ENCODE results near the gene SAMD3.
A peak's percentile ranks its signal among the peaks of the same experiment; 100 is the strongest.
"Not testable (repeated sequence)": the region's sequence is repeated elsewhere in the genome, so short reads cannot be mapped to it uniquely, and the experiment has no call there.

SAMD3 gene

GRCh38 chr6:130194434-130194833 is 28.3 kb downstream of the SAMD3 start:
- not testable (repeated sequence) for H3K36me3 ChIP-seq (ENCODE audit: insufficient read depth, low read length); H3K27ac ChIP-seq (ENCODE audit: low read depth, low read length); H3K4me3 ChIP-seq (ENCODE audit: low read depth, low read length); H3K27me3 ChIP-seq (ENCODE audit: insufficient read depth, low read length); H3K4me1 ChIP-seq (ENCODE audit: control insufficient read depth, insufficient read depth, low read length, unreplicated experiment); H3K79me2 ChIP-seq (ENCODE audit: control insufficient read depth, insufficient read depth, low read length, unreplicated experiment); H2AFZ ChIP-seq (ENCODE audit: low read length, unreplicated experiment)

DNA sequence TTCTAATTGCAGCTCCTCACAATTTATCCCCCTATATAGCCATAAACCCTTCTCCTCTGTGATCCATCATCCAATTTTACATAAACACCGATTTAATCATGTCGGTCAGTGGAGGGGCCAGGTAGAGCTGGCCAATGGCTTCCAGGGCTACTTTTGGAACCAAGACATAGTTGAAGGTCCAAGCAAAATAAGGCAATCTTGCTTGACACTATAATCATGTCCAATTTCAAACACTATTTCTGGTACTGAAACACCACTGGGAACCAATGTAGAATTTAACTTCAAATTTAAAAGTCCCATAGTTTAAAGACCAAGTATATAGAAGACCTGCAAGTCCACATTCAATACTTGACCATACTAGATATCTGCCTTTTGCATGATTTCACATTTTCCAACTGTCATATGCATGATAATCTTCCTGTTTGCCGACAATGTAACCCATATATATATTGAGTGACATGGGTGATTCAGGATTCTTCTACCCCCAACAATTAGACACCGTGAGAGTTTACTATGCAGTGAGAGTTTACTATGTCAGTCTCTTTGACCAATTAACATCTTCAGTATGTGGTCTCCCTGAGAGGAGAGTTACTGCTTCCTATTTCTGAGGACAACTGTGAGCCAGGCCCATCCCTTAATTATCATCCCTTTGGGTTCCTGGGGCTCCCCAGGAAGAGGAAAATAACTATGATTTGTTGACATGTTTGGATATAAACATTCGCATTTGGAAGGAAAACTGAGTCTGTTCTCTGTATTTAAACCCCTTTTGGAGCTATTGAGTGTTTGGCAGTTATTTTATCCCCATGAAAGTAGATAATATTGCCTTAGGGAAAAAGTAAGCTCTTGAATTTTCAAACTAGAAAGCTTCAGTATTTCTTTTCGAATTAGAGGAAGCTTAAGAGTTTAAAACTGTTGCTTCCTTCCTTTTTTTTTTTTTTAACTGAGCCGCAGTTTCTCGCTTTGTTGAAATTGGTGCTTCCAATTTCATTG is 31.8 kb downstream of the SAMD3 start:
- no peak overlapping the region for H2AFZ ChIP-seq (ENCODE audit: low read length, unreplicated experiment)
- no peaks in the 10 kb centered on the region for H3K36me3 ChIP-seq (ENCODE audit: insufficient read depth, low read length)
- no peaks in the 10 kb centered on the region for H3K27me3 ChIP-seq (ENCODE audit: insufficient read depth, low read length)
- H3K4me3 ChIP-seq (ENCODE audit: low read depth, low read length) = no peak overlapping the region
- H3K27ac ChIP-seq (ENCODE audit: low read depth, low read length) = no peak overlapping the region
- H3K79me2 ChIP-seq (ENCODE audit: control insufficient read depth, insufficient read depth, low read length, unreplicated experiment) = no peaks in the 10 kb centered on the region
- H3K4me1 ChIP-seq (ENCODE audit: control insufficient read depth, insufficient read depth, low read length, unreplicated experiment) = no peaks in the 10 kb centered on the region

GRCh38 chr6:130189531-130190397 is 33.0 kb downstream of the SAMD3 start:
- Histone ChIP-seq H3K4me1 (ENCODE audit: control insufficient read depth, insufficient read depth, low read length, unreplicated experiment) (no peaks in the 10 kb centered on the region), H3K36me3 (ENCODE audit: insufficient read depth, low read length) (no peaks in the 10 kb centered on the region), H3K4me3 (ENCODE audit: low read depth, low read length) (no peak overlapping the region), H2AFZ (ENCODE audit: low read length, unreplicated experiment) (no peak overlapping the region), H3K27ac (ENCODE audit: low read depth, low read length) (no peak overlapping the region), H3K79me2 (ENCODE audit: control insufficient read depth, insufficient read depth, low read length, unreplicated experiment) (no peaks in the 10 kb centered on the region), H3K27me3 (ENCODE audit: insufficient read depth, low read length) (no peaks in the 10 kb centered on the region)

DNA sequence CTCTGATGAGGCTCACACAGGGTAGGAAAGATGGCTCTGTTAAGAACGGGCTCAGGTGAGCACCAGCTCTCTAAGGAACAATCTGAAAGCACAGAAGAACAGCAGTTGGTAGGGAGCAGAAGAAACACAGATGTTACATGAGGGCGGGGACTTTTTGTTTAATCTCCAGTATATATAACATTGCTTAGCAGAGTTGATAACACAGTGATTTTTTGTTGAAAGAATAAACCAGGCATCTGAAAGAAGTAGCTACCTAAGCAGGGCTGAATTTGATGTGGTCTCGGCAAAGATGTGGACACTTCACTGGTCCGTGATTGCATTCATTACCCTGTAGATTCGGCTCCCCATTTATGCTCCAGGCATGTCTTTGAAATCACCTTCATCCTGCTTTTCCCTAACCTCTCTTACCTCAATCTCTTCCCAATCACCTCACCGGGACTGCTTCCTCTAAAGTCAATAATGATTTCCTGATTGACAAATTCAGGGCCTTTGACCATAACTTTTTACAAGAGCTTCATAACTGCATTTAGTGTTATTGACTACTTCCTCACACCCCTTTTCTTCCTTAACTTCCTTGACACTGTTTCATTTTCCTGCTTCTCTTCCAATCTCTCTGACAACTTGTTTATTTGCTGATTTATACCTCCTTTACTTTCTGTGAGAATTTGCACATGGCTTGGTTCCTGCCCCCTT is 34.4 kb downstream of the SAMD3 start:
- no peak overlapping the region for H3K27ac ChIP-seq (ENCODE audit: low read depth, low read length)
- no peak overlapping the region for H3K4me3 ChIP-seq (ENCODE audit: low read depth, low read length)
- H3K79me2 ChIP-seq (ENCODE audit: control insufficient read depth, insufficient read depth, low read length, unreplicated experiment) = no peaks in the 10 kb centered on the region
- H3K4me1 ChIP-seq (ENCODE audit: control insufficient read depth, insufficient read depth, low read length, unreplicated experiment) = no peaks in the 10 kb centered on the region
- no peaks in the 10 kb centered on the region for H3K27me3 ChIP-seq (ENCODE audit: insufficient read depth, low read length)
- no peak overlapping the region for H2AFZ ChIP-seq (ENCODE audit: low read length, unreplicated experiment)
- no peaks in the 10 kb centered on the region for H3K36me3 ChIP-seq (ENCODE audit: insufficient read depth, low read length)

DNA sequence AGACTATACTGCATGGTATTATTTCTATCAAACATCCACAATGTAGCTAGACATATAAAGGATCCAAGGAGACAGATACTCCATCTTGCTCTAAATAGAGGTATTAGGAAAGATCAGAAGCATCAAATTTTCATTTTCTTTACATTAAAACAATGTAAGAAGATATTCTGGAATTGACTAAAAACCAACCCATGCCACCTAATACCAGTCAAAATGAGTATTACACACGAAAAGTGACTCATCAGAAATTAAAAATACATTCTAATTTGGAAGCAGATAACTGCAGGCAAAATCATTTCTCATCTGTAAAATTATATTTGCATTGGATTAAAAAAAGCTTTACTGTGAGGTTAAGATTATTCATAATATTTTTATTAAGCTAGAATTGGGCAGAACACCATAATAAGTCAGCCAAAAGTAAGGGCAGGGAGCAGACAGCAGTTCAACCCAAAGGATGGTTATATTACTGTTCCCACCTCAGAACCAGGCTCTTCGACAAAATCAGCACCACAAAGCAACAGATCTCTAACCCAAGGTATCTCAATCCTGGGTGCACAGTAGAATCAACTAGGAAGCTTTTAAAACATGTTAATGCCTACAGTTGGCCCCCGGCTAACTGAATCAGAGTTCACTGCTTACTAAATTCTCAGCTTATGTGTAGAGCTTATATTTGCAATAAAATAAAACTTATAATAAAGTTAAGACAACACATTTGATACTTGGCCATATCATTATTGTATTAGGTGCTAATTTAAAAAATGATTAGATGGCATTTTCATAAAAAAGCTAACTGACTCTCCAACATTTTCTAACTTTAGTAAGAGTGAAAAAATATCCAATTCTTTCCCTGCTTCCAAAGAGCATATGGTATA is 35.2 kb downstream of the SAMD3 start:
- no peaks in the 10 kb centered on the region for H3K27me3 ChIP-seq (ENCODE audit: insufficient read depth, low read length)
- no peak overlapping the region for H3K4me3 ChIP-seq (ENCODE audit: low read depth, low read length)
- H3K4me1 ChIP-seq (ENCODE audit: control insufficient read depth, insufficient read depth, low read length, unreplicated experiment) = no peaks in the 10 kb centered on the region
- no peak overlapping the region for H3K27ac ChIP-seq (ENCODE audit: low read depth, low read length)
- H2AFZ ChIP-seq (ENCODE audit: low read length, unreplicated experiment) = no peak overlapping the region
- H3K36me3 ChIP-seq (ENCODE audit: insufficient read depth, low read length) = no peaks in the 10 kb centered on the region
- H3K79me2 ChIP-seq (ENCODE audit: control insufficient read depth, insufficient read depth, low read length, unreplicated experiment) = no peaks in the 10 kb centered on the region

DNA sequence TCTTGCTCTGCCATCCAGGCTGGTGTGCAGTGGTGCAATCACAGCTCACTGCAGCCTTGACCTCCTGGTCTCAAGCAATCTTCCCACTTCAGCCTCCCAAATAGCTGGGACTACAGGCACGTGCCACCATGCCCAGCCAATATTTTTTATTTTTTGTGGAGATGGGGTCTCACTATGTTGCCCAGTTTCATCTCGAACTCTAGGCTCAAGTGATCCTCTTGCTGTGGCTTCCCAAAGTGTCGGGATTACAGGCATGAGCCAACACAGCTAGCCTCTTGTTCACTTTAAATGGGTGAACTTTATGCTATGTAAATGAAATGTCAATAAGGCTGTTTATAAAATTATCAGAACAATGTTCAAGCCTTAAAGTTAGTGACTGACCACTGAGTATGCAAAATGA is 37.1 kb downstream of the SAMD3 start:
- H3K4me3 ChIP-seq (ENCODE audit: low read depth, low read length) = no peak overlapping the region
- H3K4me1 ChIP-seq (ENCODE audit: control insufficient read depth, insufficient read depth, low read length, unreplicated experiment) = no peaks in the 10 kb centered on the region
- no peak overlapping the region for H2AFZ ChIP-seq (ENCODE audit: low read length, unreplicated experiment)
- H3K36me3 ChIP-seq (ENCODE audit: insufficient read depth, low read length) = no peaks in the 10 kb centered on the region
- no peak overlapping the region for H3K27ac ChIP-seq (ENCODE audit: low read depth, low read length)
- no peaks in the 10 kb centered on the region for H3K27me3 ChIP-seq (ENCODE audit: insufficient read depth, low read length)
- no peaks in the 10 kb centered on the region for H3K79me2 ChIP-seq (ENCODE audit: control insufficient read depth, insufficient read depth, low read length, unreplicated experiment)

DNA sequence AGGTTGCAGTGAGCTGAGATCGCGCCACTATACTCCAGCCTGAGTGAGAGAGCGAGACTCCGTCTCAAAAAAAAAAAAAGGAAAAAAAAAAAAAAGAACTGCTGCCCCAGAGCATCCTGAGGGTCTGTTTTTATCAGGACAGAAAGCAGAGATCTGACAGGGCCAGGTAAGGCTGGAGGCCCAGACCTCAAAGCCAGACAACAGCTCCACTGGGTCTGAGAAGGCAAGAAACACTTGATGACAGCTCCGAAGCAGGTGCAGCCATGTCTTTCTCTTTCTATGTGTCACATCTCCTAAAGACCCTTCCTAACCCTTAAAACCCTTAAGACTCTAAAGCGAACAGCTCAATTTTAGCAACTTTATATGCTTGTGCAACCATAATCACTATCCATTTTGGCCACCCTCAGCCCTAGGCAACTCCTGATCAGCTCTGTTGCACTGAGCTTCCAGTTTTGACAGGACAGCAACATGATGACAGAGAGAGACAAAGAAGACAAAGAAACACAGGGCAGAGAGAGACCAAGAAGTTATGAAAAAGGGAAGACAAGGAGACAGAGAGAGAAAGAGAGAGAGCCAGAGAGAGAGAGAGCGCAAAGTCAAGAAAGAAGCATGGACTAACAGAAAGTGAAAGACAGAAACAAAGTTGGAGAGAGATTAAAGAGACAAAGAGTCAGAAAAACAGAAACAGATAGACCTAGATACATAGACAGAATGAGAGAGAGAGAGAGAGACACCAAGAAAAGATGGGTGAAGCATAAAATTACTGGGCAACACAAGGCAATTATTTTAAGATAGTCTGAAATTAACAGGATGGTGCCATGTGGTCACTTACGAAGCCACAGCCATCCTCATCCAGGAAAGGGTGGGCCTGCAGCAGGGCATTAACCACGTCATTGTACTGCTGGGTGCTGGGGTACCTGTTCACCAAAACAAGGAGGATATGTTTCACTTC is 39.2 kb downstream of the SAMD3 start:
- Histone ChIP-seq H3K27me3 (ENCODE audit: insufficient read depth, low read length) (no peaks in the 10 kb centered on the region), H3K27ac (ENCODE audit: low read depth, low read length) (no peak overlapping the region), H3K4me3 (ENCODE audit: low read depth, low read length) (no peak overlapping the region), H3K4me1 (ENCODE audit: control insufficient read depth, insufficient read depth, low read length, unreplicated experiment) (peaks cover 8% of the 10 kb centered on the region), H3K36me3 (ENCODE audit: insufficient read depth, low read length) (no peaks in the 10 kb centered on the region), H2AFZ (ENCODE audit: low read length, unreplicated experiment) (no peak overlapping the region), H3K79me2 (ENCODE audit: control insufficient read depth, insufficient read depth, low read length, unreplicated experiment) (no peaks in the 10 kb centered on the region)

DNA sequence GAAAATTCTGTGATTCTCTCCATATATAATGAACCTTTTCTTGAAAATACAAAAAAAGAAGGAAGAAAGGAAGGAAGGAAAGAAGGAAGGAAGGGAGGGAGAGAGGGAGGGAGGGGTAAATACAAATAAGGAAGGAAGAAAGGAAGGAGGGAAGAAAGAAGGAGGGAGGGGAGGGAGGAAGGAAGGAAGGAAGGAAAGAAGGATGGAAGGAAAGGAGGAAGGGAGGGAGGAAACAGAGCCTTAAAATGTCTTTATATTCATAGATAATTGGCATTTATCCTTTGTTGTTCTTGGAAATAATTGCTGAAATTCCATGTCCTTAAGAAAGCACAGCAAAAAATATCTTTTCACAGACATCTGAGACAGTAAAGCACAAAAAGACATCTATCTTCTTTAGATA is 40.3 kb downstream of the SAMD3 start:
- Histone ChIP-seq H2AFZ (ENCODE audit: low read length, unreplicated experiment) (no peak overlapping the region), H3K27ac (ENCODE audit: low read depth, low read length) (no peak overlapping the region), H3K27me3 (ENCODE audit: insufficient read depth, low read length) (no peaks in the 10 kb centered on the region), H3K4me3 (ENCODE audit: low read depth, low read length) (no peak overlapping the region), H3K79me2 (ENCODE audit: control insufficient read depth, insufficient read depth, low read length, unreplicated experiment) (no peaks in the 10 kb centered on the region), H3K36me3 (ENCODE audit: insufficient read depth, low read length) (no peaks in the 10 kb centered on the region), H3K4me1 (ENCODE audit: control insufficient read depth, insufficient read depth, low read length, unreplicated experiment) (peaks cover 12% of the 10 kb centered on the region)

DNA sequence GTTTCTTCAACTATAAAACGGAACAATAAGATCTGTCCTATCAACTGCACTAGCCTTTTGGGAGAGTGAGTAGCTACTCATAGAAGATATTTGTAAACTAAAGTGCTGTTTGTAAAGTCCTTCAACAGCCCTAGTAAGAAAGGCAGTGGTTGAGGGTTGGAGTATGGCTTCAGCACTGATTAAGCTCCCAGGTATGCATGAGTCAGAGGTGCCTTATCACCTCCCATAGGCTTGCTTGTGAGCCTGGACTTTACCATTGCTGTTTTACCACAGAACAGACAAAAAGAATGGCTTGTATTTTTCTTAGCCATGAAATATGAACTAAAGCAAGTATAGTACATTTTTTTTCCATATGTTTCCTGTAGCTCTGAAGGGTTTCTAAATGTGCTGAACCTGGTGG is 44.1 kb downstream of the SAMD3 start:
- peak overlapping the region; percentile 17; the same call in 1 of the 2 replicates for H3K4me3 ChIP-seq (ENCODE audit: low read depth, low read length)
- H3K27me3 ChIP-seq (ENCODE audit: insufficient read depth, low read length) = no peaks in the 10 kb centered on the region
- no peak overlapping the region for H3K27ac ChIP-seq (ENCODE audit: low read depth, low read length)
- peaks cover 12% of the 10 kb centered on the region for H3K4me1 ChIP-seq (ENCODE audit: control insufficient read depth, insufficient read depth, low read length, unreplicated experiment)
- no peaks in the 10 kb centered on the region for H3K36me3 ChIP-seq (ENCODE audit: insufficient read depth, low read length)
- no peak overlapping the region for H2AFZ ChIP-seq (ENCODE audit: low read length, unreplicated experiment)
- H3K79me2 ChIP-seq (ENCODE audit: control insufficient read depth, insufficient read depth, low read length, unreplicated experiment) = no peaks in the 10 kb centered on the region

All from ACC112 (cell line).